A549 (cell line): ENCODE data around the gene CTLA4.

Source experiments
- KDM1A ChIP-seq: fragments of 200-600 bp; sonication (generic); IDR thresholded peaks from 2 replicates; pipeline ENCODE4 v1.6.1; 2016; ENCODE audit warnings: low read depth, mild to moderate bottlenecking
- POLR2A ChIP-seq: IDR thresholded peaks from 2 replicates; pipeline ENCODE4 v1.6.1; 2012; ENCODE audit warnings: mild to moderate bottlenecking, low read length
- RAD21 ChIP-seq, 2 experiments: fragments of >200 bp in 1 of 2; sonication (Bioruptor Twin) in 1 of 2; formaldehyde crosslinking in 1 of 2; IDR thresholded peaks in 1 of 2; conservative IDR thresholded peaks in 1 of 2; 2 replicates in 1 of 2; 3 replicates in 1 of 2; pipeline ENCODE4 v1.6.1; 2012 to 2018; ENCODE audit warnings: inconsistent platforms in 1 of 2
- TF ChIP-seq, protein P1 (sequence below): fragments of >200 bp; sonication (Bioruptor Twin); formaldehyde crosslinking; IDR thresholded peaks from 3 replicates; pipeline ENCODE4 v1.5.1; 2016

DNA sequence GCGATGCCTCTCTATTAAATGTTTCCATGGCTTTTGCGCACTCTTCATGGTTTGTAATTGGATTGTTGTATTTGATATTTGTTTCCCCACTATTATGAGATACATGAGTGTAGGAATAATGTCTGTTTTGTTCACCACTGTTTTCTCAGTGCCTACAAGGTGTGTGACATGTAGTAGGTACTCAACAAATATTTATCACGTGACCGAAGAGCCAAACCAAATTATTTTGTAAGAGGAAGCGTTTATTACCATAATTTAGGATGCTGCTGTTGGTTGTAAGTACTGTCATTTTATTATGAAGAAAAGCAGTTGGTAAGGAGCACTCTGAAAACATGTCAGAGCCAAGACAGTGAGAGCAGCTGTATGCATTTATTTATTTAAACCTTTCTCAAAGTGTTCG, 32.2 kb upstream of the CTLA4 start:
- TF ChIP-seq, protein P1, sequence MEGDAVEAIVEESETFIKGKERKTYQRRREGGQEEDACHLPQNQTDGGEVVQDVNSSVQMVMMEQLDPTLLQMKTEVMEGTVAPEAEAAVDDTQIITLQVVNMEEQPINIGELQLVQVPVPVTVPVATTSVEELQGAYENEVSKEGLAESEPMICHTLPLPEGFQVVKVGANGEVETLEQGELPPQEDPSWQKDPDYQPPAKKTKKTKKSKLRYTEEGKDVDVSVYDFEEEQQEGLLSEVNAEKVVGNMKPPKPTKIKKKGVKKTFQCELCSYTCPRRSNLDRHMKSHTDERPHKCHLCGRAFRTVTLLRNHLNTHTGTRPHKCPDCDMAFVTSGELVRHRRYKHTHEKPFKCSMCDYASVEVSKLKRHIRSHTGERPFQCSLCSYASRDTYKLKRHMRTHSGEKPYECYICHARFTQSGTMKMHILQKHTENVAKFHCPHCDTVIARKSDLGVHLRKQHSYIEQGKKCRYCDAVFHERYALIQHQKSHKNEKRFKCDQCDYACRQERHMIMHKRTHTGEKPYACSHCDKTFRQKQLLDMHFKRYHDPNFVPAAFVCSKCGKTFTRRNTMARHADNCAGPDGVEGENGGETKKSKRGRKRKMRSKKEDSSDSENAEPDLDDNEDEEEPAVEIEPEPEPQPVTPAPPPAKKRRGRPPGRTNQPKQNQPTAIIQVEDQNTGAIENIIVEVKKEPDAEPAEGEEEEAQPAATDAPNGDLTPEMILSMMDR, result no peak
- TF ChIP-seq KDM1A (no peak), RAD21 (conservative IDR thresholded peaks at IDR 0.05 in 1 of 2, IDR thresholded peaks at IDR 0.05 in 1 of 2) (no peak), POLR2A (no peak)
